Measurements from ENCODE around the gene IRF1.
"Not testable (repeated sequence)": the region's sequence is repeated elsewhere in the genome, so short reads cannot be mapped to it uniquely, and the experiment has no call there.

Gene IRF1

GRCh38 chr5:132459983-132460838 lies 30.4 kb downstream of the IRF1 start:
- DNase-seq = peak; percentile 85

- no peak for DNase-seq
These were observed 31.3 kb downstream of the IRF1 start for GRCh38 chr5:132459031-132459982.

GRCh38 chr5:132458651-132459030 lies 31.9 kb downstream of the IRF1 start:
- DNase-seq = no peak

- no peak for DNase-seq
These were observed 32.4 kb downstream of the IRF1 start for GRCh38 chr5:132458226-132458560.

- DNase-seq = peak; percentile 93 to 94
These were observed 33.0 kb downstream of the IRF1 start for GRCh38 chr5:132457371-132458225.

- DNase-seq = no peak
These were observed 33.6 kb downstream of the IRF1 start for GRCh38 chr5:132456987-132457361.

- peak; percentile 88 to 92 for DNase-seq
These were observed 34.1 kb downstream of the IRF1 start for GRCh38 chr5:132456296-132456986.

- DNase-seq = no peak
These were observed 34.9 kb downstream of the IRF1 start for GRCh38 chr5:132455614-132456115.

GRCh38 chr5:132454361-132454760 lies 36.2 kb downstream of the IRF1 start:
- no peak for DNase-seq

- no peak for DNase-seq
These were observed 39.2 kb downstream of the IRF1 start for GRCh38 chr5:132451387-132451786.

- no peak for DNase-seq
These were observed 41.5 kb downstream of the IRF1 start for GRCh38 chr5:132449060-132449459.

- DNase-seq = no peak
These were observed 43.4 kb downstream of the IRF1 start for GRCh38 chr5:132447196-132447595.

- no peak for DNase-seq
These were observed 44.0 kb downstream of the IRF1 start for GRCh38 chr5:132446621-132447020.

GRCh38 chr5:132445930-132446329 lies 44.6 kb downstream of the IRF1 start:
- DNase-seq = no peak

GRCh38 chr5:132445640-132445923 lies 45.0 kb downstream of the IRF1 start:
- DNase-seq = no peak

GRCh38 chr5:132444841-132445639 lies 45.5 kb downstream of the IRF1 start:
- DNase-seq = no peak

GRCh38 chr5:132444061-132444460 lies 46.5 kb downstream of the IRF1 start:
- no peak for DNase-seq

- no peak for DNase-seq
These were observed 51.0 kb downstream of the IRF1 start for GRCh38 chr5:132439521-132440089.

- no peak for DNase-seq
These were observed 51.7 kb downstream of the IRF1 start for GRCh38 chr5:132438917-132439316.

- DNase-seq = not testable (repeated sequence)
These were observed 52.3 kb downstream of the IRF1 start for GRCh38 chr5:132438267-132438645.

GRCh38 chr5:132437604-132438266 lies 52.8 kb downstream of the IRF1 start:
- DNase-seq = peak; percentile 47 to 77

All from AML-193 (cell line).